CD4-positive, alpha-beta T cell treated with Interferon alpha-2 for 1 hour (primary cell): Measurements from ENCODE around the gene TADA2A.
"Not testable (repeated sequence)": the region's sequence is repeated elsewhere in the genome, so short reads cannot be mapped to it uniquely, and the experiment has no call there.

Experiments used
- DNase-seq, 2 donors: peaks; one replicate each; pipeline ENCODE4 v3.0.0-alpha.2; 2020 to 2022

The TADA2A gene

GRCh38 chr17:37494401-37494831 is 87.7 kb downstream of the TADA2A start:
- DNase-seq = no peak

- no peak for DNase-seq
Measured at GRCh38 chr17:37494971-37495370, 88.3 kb downstream of the TADA2A start.

GRCh38 chr17:37500378-37500777 is 93.7 kb downstream of the TADA2A start:
- DNase-seq = no peak

- no peak for DNase-seq
Measured at GRCh38 chr17:37502009-37502936, 95.6 kb downstream of the TADA2A start.

- DNase-seq = no peak
Measured at GRCh38 chr17:37503148-37503547, 96.5 kb downstream of the TADA2A start.

GRCh38 chr17:37505333-37505732 is 98.6 kb downstream of the TADA2A start:
- DNase-seq = no peak

GRCh38 chr17:37506678-37507077 is 100.0 kb downstream of the TADA2A start:
- no peak for DNase-seq

- DNase-seq = no peak
Measured at GRCh38 chr17:37507111-37507510, 100.4 kb downstream of the TADA2A start.

GRCh38 chr17:37510056-37510455 is 103.4 kb downstream of the TADA2A start:
- no peak for DNase-seq

- DNase-seq = not testable (repeated sequence)
Measured at GRCh38 chr17:37511642-37512041, 105.0 kb downstream of the TADA2A start.

GRCh38 chr17:37512442-37513068 is 105.9 kb downstream of the TADA2A start:
- DNase-seq = no peak

GRCh38 chr17:37513711-37514110 is 107.0 kb downstream of the TADA2A start:
- no peak for DNase-seq

GRCh38 chr17:37516127-37516571 is 109.5 kb downstream of the TADA2A start:
- no peak for DNase-seq

GRCh38 chr17:37517881-37518280 is 111.2 kb downstream of the TADA2A start:
- DNase-seq = no peak

- DNase-seq = no peak
Measured at GRCh38 chr17:37518826-37519225, 112.1 kb downstream of the TADA2A start.

- no peak for DNase-seq
Measured at GRCh38 chr17:37519251-37519985, 112.7 kb downstream of the TADA2A start.

- DNase-seq = no peak
Measured at GRCh38 chr17:37520174-37520573, 113.5 kb downstream of the TADA2A start.

GRCh38 chr17:37521821-37522220 is 115.1 kb downstream of the TADA2A start:
- DNase-seq = no peak

- DNase-seq = no peak
Measured at GRCh38 chr17:37523715-37524219, 117.1 kb downstream of the TADA2A start.

GRCh38 chr17:37527249-37527851 is 120.7 kb downstream of the TADA2A start:
- peak; percentile 10 to 59 for DNase-seq
